ENCODE measurements around the gene LMX1A. TPM values are rescaled to one million over a fixed set of nuclear protein-coding genes. Genes with fewer than 3 reads are reported as not detected.

Gene LMX1A
- total RNA-seq, 2 donors from 2014 or later: not detected

DNA sequence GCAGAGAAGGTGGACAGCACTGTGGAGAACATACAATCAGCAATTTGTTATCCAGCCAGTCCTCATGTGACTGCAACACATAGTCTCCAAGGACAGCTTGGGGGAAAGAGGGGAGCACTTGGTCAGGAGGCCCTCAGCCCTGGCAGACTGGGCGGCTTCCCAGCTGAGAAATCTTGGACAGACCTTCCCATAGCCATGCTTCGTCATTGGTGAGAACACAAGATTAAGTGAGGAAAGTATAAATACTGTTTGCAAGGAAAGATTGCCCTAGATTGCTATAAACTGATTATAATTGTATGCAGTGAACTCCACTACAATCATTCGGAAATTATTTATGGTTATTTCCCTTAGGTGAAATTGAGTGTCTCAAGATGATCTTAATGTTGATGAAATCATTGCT lies 131.5 kb downstream of the LMX1A start:
- no peak for DNase-seq (ENCODE audit: low spot score)
- Histone ChIP-seq H3K4me1 (peaks cover 0 to 5% of the 10 kb centered on the region in 2 donors), H3K36me3 (no peaks in the 10 kb centered on the region), H3K4me3 (no peak overlapping the region), H3K27me3 (no peaks in the 10 kb centered on the region), H3K27ac (no peak overlapping the region), H3K9me3 (no peaks in the 10 kb centered on the region)
- TF ChIP-seq, protein P1, sequence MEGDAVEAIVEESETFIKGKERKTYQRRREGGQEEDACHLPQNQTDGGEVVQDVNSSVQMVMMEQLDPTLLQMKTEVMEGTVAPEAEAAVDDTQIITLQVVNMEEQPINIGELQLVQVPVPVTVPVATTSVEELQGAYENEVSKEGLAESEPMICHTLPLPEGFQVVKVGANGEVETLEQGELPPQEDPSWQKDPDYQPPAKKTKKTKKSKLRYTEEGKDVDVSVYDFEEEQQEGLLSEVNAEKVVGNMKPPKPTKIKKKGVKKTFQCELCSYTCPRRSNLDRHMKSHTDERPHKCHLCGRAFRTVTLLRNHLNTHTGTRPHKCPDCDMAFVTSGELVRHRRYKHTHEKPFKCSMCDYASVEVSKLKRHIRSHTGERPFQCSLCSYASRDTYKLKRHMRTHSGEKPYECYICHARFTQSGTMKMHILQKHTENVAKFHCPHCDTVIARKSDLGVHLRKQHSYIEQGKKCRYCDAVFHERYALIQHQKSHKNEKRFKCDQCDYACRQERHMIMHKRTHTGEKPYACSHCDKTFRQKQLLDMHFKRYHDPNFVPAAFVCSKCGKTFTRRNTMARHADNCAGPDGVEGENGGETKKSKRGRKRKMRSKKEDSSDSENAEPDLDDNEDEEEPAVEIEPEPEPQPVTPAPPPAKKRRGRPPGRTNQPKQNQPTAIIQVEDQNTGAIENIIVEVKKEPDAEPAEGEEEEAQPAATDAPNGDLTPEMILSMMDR (IDR thresholded peaks at IDR 0.05): no peak

GRCh38 chr1:165224504-165224903 lies 132.0 kb downstream of the LMX1A start:
- Histone ChIP-seq H3K9me3 (no peaks in the 10 kb centered on the region), H3K27me3 (no peaks in the 10 kb centered on the region), H3K27ac (no peak overlapping the region), H3K4me1 (peaks cover 0 to 5% of the 10 kb centered on the region in 2 donors), H3K36me3 (no peaks in the 10 kb centered on the region), H3K4me3 (no peak overlapping the region)
- no peak for DNase-seq (ENCODE audit: low spot score)
- TF ChIP-seq, protein P1 (IDR thresholded peaks at IDR 0.05): no peak

GRCh38 chr1:165222580-165222979 lies 133.9 kb downstream of the LMX1A start:
- peaks cover 0 to 5% of the 10 kb centered on the region in 2 donors for H3K4me1 ChIP-seq
- no peaks in the 10 kb centered on the region for H3K9me3 ChIP-seq
- no peaks in the 10 kb centered on the region for H3K36me3 ChIP-seq
- H3K27me3 ChIP-seq: no peaks in the 10 kb centered on the region
- H3K4me3 ChIP-seq: no peak overlapping the region
- no peak for DNase-seq (ENCODE audit: low spot score)
- TF ChIP-seq, protein P1 (IDR thresholded peaks at IDR 0.05): no peak
- no peak overlapping the region for H3K27ac ChIP-seq

GRCh38 chr1:165218731-165219130 lies 137.8 kb downstream of the LMX1A start:
- Histone ChIP-seq H3K4me1 (peaks cover 0 to 5% of the 10 kb centered on the region in 2 donors), H3K4me3 (no peak overlapping the region), H3K36me3 (no peaks in the 10 kb centered on the region), H3K27ac (no peak overlapping the region), H3K9me3 (no peaks in the 10 kb centered on the region), H3K27me3 (no peaks in the 10 kb centered on the region)
- TF ChIP-seq, protein P1 (IDR thresholded peaks at IDR 0.05): no peak
- no peak for DNase-seq (ENCODE audit: low spot score)

DNA sequence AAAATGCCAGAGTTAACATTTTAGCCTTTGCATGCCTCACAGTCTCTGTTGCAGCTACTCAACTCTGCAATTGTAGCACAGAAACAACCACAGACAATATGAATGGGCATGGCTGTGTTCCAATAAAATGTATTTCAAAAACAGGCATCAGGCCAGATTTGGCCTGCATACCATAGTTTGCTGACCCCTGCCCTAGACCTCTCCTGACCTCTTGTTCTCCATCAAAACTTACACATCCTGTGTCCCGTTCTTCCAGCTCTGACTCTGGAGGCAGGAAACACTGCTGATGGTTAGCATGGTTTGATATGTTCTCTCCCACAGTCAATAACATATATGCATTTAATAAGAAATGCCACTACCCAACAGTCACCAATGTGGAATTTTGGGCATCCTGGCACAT lies 138.6 kb downstream of the LMX1A start:
- TF ChIP-seq, protein P1 (IDR thresholded peaks at IDR 0.05): no peak

DNA sequence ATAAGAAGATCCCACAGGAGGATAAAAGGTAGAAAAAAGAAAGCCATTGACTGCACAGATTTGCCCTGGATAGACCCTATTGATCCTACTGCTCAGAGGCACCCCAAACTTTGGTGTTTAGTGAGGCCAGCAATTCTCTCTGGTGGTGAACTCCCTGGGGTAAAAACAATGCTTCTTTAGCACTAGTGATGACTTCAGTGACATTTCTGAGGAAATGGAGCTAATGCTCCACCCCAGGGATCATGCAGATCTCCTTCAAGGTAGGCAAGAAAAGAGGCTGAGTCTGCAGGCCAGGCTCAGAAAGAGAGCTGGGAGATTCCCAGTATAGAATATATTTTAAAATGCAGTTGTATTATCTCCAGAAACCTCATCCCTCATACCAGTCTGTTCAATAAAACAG lies 140.3 kb downstream of the LMX1A start:
- Histone ChIP-seq H3K27me3 (no peaks in the 10 kb centered on the region), H3K9me3 (no peaks in the 10 kb centered on the region)

More for the DNA sequence above, 138.6 kb downstream of the LMX1A start:
- Histone ChIP-seq H3K27ac (no peak overlapping the region), H3K27me3 (no peaks in the 10 kb centered on the region), H3K4me1 (peaks cover 0 to 5% of the 10 kb centered on the region in 2 donors), H3K9me3 (no peaks in the 10 kb centered on the region), H3K4me3 (no peak overlapping the region), H3K36me3 (no peaks in the 10 kb centered on the region)
- DNase-seq (ENCODE audit: low spot score): no peak

More for the DNA sequence above, 140.3 kb downstream of the LMX1A start:
- H3K4me3 ChIP-seq: no peak overlapping the region
- no peaks in the 10 kb centered on the region for H3K36me3 ChIP-seq
- TF ChIP-seq, protein P1 (IDR thresholded peaks at IDR 0.05): no peak
- DNase-seq (ENCODE audit: low spot score): no peak
- no peak overlapping the region for H3K27ac ChIP-seq
- peaks cover 0 to 2% of the 10 kb centered on the region in 2 donors for H3K4me1 ChIP-seq

Measured in right atrium auricular region (tissue), 2 donors.